Right cardiac atrium (tissue), 5 donors: ENCODE measurements around the gene TSEN2. TPM values are rescaled to one million over a fixed set of nuclear protein-coding genes. Genes with fewer than 3 reads are reported as not detected.
A peak's percentile ranks its signal among the peaks of the same experiment; 100 is the strongest.

Source experiments
- ATAC-seq, 2 donors: fragments of 200-7000 bp; cut with Tn5 transposase; one replicate each; pipeline versions ENCODE4 v1.8.0 to v1.9.1; 2020; ENCODE audit warnings: moderate library complexity in 2 of 2, mild to moderate bottlenecking in 1 of 2
- DNase-seq, 3 donors: peaks; one replicate each; pipeline ENCODE4 v3.0.0-alpha.2; 2020
- H3K27ac ChIP-seq: one replicate; pipeline ENCODE4 v1.5.1; 2013; ENCODE audit warnings: mild to moderate bottlenecking, low read length, control low read depth, moderate library complexity
- H3K27me3 ChIP-seq: one replicate; pipeline ENCODE4 v1.6.1; 2013; ENCODE audit not compliant: control insufficient read depth, insufficient read depth
- H3K4me1 ChIP-seq: one replicate; pipeline ENCODE4 v1.6.1; 2013; ENCODE audit warnings: low read length; ENCODE audit not compliant: control insufficient read depth, insufficient read depth
- H3K4me3 ChIP-seq: one replicate; pipeline ENCODE4 v1.5.1; 2013; ENCODE audit warnings: low read length, control low read depth
- H3K9me3 ChIP-seq: one replicate; pipeline ENCODE4 v1.6.1; 2013; ENCODE audit warnings: low read length; ENCODE audit not compliant: control insufficient read depth
- WGBS: extraction: QIAGEN DNeasy Blood & Tissue Kit; methylation state at CpG from one replicate; pipeline ENCODE4 v1.1.7; 2013; 5-methylcytosine and 5-hydroxymethylcytosine counted together
- intact Hi-C, 4 donors: fragments of 100-400 bp; cut with DNase I; formaldehyde crosslinking; loops; one replicate each; pipeline versions ENCODE4 v1.11.0 to v1.14.0; 2022 to 2023
- long read RNA-seq, 4 donors: library from polyadenylated mRNA; unstranded; transcript quantifications; one replicate each; pipeline ENCODE4 v2.0.0, GENCODE V29; 2020 to 2021
- polyA plus RNA-seq: library from polyadenylated mRNA; stranded (reverse); fragments of 200-250 nt; gene quantifications from one replicate; pipeline ENCODE4 v1.2.3, GENCODE V29; 2013
- total RNA-seq, 4 donors: library from RNA; stranded (reverse); fragmentation: NEBNext Ultra II Directional; extraction: Animal tissue kit (Norgen Biotek cat#: 25700); gene quantifications; one replicate each; pipeline ENCODE4 v1.2.1, GENCODE V29; 2021
- donor health status: healthy with polysubstance abuse.
- donor health status: DM: no; HTN: yes; CAD: no.
- donor health status: DM: no; HTN: no; CAD: no.
- donor health status: DM: no; HTN: yes; CAD: no; lungs with severe emphysema.
- donor health status: DM: yes; HTN: yes; CAD: no.

TSEN2 gene
- total RNA-seq, result 10 to 100 TPM; 13.9 to 21.4 (median 20.0) TPM
- polyA plus RNA-seq, result 18.6 TPM
- long read RNA-seq, donor 1, partial matches to known transcripts, result 12 of 37 reads
- long read RNA-seq, donor 1, other reads (novel, unspliced or antisense), result 22 of 37 reads
- long read RNA-seq, donor 2, partial matches to known transcripts, result 3 of 14 reads
- long read RNA-seq, donor 2, other reads (novel, unspliced or antisense), result 11 of 14 reads
- long read RNA-seq, donor 3, partial matches to known transcripts, result 18 of 65 reads
- long read RNA-seq, donor 3, other reads (novel, unspliced or antisense), result 41 of 65 reads
- long read RNA-seq, donor 4, partial matches to known transcripts, result 1 of 7 reads
- long read RNA-seq, donor 4, other reads (novel, unspliced or antisense), result 6 of 7 reads

DNA sequence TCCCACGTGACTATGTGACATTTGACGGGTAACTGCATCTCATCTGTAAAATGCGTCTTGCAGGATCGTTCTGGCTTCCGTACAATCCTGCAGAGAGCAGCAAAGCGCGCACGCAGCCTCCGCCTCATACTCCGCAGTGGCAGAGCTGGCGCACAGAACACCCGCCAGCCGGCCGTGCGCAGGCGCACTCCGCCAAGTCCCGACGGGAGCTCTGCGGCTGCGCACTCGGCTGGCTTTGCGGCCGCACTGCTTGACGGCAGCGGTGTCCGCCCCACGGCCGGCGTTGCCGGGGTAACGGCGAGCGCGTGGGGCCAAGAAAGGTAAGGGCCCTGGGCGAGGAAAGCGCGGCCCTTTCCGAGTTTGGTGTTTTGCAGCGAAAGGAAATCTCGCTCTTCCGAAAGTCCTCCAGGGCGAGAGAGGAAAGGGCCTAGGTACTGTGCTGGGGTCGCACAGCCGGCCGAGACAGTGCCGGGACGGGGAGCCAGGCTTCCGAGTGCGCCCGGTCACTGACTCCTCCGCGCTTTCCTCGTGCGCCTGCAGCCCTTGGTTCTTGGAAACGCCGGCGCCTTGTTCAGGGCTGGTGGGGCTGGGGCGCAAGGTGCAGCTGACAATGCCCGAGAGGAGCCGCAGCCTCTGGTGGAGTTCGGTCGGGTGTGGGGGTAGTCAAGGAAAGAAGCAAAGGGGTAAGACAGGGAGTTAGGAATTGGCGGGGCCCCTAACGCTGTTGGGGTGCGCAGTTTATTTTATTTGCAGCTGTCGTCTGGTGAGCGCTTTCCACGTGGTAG lies at the start of gene TSEN2:
TSEN2 (plus strand) TSS at position 283 of the 785 bp plus-strand sequence. CDS start 5,321 bp downstream, outside the sequence.
- intact Hi-C loops, result loop anchor here in 3 of 4 donors (5.0 kb wide), 2 partner anchors 197 to 347 kb away; partner anchors contain the start of gene PPARG (in 1 of the 3)
- DNase-seq (peak; percentile 94 to 98 (median 98)), ATAC-seq (peak; percentile 95 to 96)
- Histone ChIP-seq H3K27ac (peak within 1 kb of the TSS; percentile 81), H3K4me1 (peaks cover 7% of the 10 kb centered on the region), H3K9me3 (no peaks in the 10 kb centered on the region), H3K4me3 (peak within 1 kb of the TSS; percentile 88), H3K27me3 (no peaks in the 10 kb centered on the region)
- under 1% methylated on average over 69 of the region's 69 CpGs for WGBS

GRCh38 chr3:12436514-12437220 lies 47.6 kb upstream of the TSEN2 start:
- intact Hi-C loops, result no loop called here
- no peak overlapping the region for H3K4me3 ChIP-seq
- peak in 1 of 2 donors; percentile 18 for ATAC-seq
- peak overlapping the region; percentile 23 for H3K27ac ChIP-seq
- no peaks in the 10 kb centered on the region for H3K9me3 ChIP-seq
- no peaks in the 10 kb centered on the region for H3K27me3 ChIP-seq
- peaks cover 15% of the 10 kb centered on the region for H3K4me1 ChIP-seq
- DNase-seq, result peak; percentile 30 to 67 (median 63)
- WGBS, result 52% methylated on average over 12 of the region's 12 CpGs

DNA sequence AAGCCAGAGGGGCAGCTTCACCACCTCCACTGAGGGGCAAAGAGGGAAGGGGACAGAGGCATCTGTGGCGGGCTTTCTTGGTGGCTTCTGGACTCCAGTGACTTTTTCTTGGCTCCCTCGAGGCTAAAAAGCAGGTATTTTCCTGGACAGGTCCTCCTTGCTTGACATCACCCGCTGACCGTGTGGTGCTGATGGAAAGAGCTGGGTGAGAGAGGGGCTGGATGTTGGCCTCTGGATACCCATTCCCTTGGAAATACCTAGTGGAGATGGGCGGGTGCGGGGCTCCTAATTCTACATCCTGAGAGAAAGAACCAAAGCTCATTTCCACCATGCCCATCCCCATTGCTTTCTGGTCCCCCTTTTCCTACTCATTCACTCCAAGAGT lies 47.1 kb upstream of the TSEN2 start:
- DNase-seq (no peak), ATAC-seq (no peak)
- WGBS, result 96% methylated on average over 6 of the region's 6 CpGs
- Histone ChIP-seq H3K4me3 (no peak overlapping the region), H3K4me1 (peaks cover 16% of the 10 kb centered on the region), H3K9me3 (no peaks in the 10 kb centered on the region), H3K27me3 (no peaks in the 10 kb centered on the region), H3K27ac (peak overlapping the region; percentile 23)
- intact Hi-C loops, result no loop called here

DNA sequence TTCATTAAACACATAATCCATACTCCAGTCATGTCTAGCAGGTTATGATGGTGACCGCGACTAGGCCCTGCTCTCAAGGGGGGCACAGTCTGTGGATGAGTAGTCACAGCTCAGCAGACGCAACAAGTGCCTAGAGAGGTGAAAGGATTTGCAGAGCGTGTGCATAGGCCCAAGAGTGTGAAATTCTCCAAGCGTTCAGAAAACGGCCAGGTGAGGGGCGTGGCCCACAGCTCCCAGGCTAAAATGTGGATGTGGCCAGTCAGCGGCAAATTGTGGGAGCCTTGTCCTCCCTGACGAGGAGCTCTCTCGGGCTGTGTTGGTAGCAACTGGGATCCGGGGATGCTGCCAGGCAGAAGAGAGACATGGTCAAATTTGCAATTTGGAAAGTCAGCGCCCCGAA lies 46.4 kb upstream of the TSEN2 start:
- Histone ChIP-seq H3K27me3 (no peaks in the 10 kb centered on the region), H3K27ac (no peak overlapping the region), H3K4me3 (no peak overlapping the region), H3K9me3 (no peaks in the 10 kb centered on the region), H3K4me1 (peaks cover 16% of the 10 kb centered on the region)
- intact Hi-C loops, result no loop called here
- whole genome bisulfite sequencing, result 93% methylated on average over 13 of the region's 13 CpGs
- DNase-seq (no peak), ATAC-seq (no peak)

- Histone ChIP-seq H3K4me3 (no peak overlapping the region), H3K4me1 (peaks cover 16% of the 10 kb centered on the region), H3K9me3 (no peaks in the 10 kb centered on the region), H3K27me3 (no peaks in the 10 kb centered on the region), H3K27ac (no peak overlapping the region)
- 89% methylated on average over 4 of the region's 4 CpGs for whole genome bisulfite sequencing
- intact Hi-C loops, result no loop called here
- DNase-seq (no peak), ATAC-seq (no peak)
Measured at GRCh38 chr3:12438318-12438717, 46.0 kb upstream of the TSEN2 start.

DNA sequence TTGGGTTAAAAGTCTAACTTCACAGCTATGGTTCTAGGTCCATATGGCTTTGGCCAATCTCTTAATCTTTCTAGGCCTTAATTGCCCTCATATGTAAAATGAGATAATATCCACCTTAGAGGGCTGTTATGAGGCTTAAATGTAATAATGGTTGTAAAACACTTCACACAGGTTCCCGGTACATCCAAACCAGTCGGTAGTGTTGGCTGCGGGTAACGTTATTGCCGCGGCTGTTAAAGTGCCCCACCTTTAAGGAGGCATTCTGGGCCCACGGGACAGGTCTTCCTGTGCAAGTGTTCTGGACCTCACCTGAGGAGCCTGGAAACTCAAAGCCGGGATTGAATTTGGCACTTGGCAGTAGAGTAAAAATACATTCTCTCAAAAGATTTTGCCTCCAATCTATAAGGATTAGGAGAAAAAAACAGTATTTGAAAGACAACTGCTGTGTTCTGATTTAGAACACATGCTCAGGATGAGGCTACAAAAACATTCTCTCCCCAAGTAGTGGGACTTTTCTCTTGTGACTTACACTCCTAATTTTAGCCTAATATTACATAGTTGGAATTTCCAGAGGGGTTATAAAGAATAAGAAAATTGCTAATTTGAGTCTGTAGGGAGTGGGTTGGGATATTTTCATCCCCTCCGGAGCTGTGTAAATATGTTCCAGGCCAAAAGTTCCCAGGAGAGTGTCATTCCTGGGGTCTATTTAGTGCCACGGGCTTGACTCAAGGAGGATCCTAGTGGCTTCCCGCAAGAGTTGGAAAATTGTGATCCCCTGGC lies 44.9 kb upstream of the TSEN2 start:
- no peak for ATAC-seq
- H3K27ac ChIP-seq, result no peak overlapping the region
- H3K27me3 ChIP-seq, result no peaks in the 10 kb centered on the region
- WGBS, result 76% methylated on average over 11 of the region's 11 CpGs
- DNase-seq, result no peak
- no peak overlapping the region for H3K4me3 ChIP-seq
- peaks cover 16% of the 10 kb centered on the region for H3K4me1 ChIP-seq
- intact Hi-C loops, result no loop called here
- H3K9me3 ChIP-seq, result no peaks in the 10 kb centered on the region

DNA sequence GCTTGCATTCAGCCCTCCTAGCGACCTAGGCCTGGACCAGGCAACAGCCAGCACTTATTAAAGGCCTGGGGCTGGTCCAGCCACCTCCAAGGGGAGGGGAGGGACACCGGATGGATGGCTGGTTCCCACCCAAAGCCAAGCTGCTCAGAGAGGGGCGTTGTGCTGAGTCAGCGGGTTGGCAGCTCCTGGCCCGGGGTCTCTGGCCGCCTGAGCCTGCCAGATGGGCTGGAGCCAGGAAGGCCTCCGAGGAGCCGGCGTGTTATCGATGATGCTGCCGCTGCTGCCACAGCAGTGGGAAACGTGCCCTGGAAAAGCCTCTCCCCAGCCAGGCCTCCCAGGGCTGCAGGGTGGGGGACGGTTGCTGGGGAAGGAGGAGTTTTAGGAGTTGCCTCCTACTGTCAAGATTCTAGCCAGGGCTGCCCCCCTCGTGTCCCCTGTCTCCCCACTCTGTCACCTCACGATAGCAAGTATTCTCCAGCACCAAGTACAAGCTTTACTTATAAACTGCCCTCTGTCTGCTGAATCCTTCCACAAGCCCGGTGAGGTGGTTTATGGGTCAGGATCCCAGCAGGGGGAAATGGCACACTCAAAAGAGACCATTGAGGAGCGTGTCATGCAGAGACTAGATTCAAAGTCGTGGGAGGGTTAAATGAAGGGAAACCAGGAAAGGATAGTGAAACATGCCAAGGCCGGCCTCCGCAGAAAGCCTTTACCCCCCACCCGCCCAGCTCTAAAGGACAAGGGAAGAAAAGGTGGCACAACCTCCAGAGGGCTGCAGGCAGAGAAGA lies 43.2 kb upstream of the TSEN2 start:
- H3K9me3 ChIP-seq, result no peaks in the 10 kb centered on the region
- peaks cover 16% of the 10 kb centered on the region for H3K4me1 ChIP-seq

GRCh38 chr3:12442654-12443501 lies 41.4 kb upstream of the TSEN2 start:
- Histone ChIP-seq H3K27me3 (no peaks in the 10 kb centered on the region), H3K27ac (peak overlapping the region; percentile 32), H3K9me3 (no peaks in the 10 kb centered on the region), H3K4me1 (peaks cover 11% of the 10 kb centered on the region), H3K4me3 (no peak overlapping the region)
- intact Hi-C loops, result no loop called here
- DNase-seq (peak in 2 of 3 donors; percentile 58 to 68), ATAC-seq (peak; percentile 5 to 30)
- 55% methylated on average over 20 of the region's 20 CpGs for WGBS

More for the DNA sequence above, 43.2 kb upstream of the TSEN2 start:
- peak overlapping the region; percentile 73 for H3K27ac ChIP-seq
- 25% methylated on average over 21 of the region's 21 CpGs for WGBS
- DNase-seq (peak; percentile 90 to 95 (median 94)), ATAC-seq (peak; percentile 88 to 89)
- H3K27me3 ChIP-seq, result no peaks in the 10 kb centered on the region
- H3K4me3 ChIP-seq, result no peak overlapping the region
- intact Hi-C loops, result no loop called here

DNA sequence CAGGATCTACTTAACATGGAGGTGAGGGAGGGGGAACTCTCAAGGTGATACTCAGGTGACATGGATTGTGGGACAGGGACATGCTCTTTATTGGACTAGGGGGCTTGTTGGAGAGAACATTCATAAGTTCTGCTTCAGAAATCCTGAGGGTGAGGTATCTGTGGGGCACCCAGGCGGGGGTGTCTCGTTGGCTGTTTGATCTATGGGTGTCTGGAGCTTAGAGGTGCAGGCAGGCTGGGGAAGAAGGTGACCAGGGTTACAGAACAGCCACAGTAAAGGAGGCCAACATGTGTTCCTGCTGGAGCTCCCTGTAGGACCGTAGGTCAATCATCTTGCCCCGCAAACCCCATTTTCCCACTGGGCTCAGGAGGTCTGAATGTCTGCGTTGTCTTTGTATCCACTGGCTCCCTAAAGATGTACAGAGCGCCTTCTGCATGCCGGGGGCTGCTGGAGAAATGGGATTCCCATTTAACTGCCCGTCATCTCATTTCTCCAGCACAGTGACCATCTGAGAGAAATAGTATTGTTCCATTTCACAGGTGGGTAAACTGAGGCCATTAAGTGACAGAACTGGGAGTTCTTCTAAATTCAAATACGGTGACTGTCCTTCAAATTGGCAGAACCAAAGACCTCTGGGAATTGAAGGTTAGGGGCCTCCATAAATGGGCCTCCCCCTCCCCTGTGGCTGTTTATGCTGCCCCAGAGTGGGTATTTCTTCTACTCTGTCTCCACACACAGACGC lies 40.3 kb upstream of the TSEN2 start:
- H3K27ac ChIP-seq, result peak overlapping the region; percentile 20
- intact Hi-C loops, result no loop called here
- no peak for ATAC-seq

More for the DNA sequence above, 40.3 kb upstream of the TSEN2 start:
- Histone ChIP-seq H3K4me3 (no peak overlapping the region), H3K4me1 (peaks cover 11% of the 10 kb centered on the region), H3K9me3 (no peaks in the 10 kb centered on the region), H3K27me3 (no peaks in the 10 kb centered on the region)
- no peak for DNase-seq
- 94% methylated on average over 10 of the region's 10 CpGs for WGBS
